Ishikawa (cell line): ENCODE results near the gene MRPS31.

Experiments used
- CEBPB ChIP-seq: IDR thresholded peaks from 2 replicates; pipeline ENCODE4 v1.6.1; 2012
- CREB1 ChIP-seq: IDR thresholded peaks from 2 replicates; pipeline ENCODE4 v1.6.1; 2012; ENCODE audit warnings: low read depth
- EGR1 ChIP-seq: IDR thresholded peaks from 2 replicates; pipeline ENCODE4 v1.6.1; 2012
- EP300 ChIP-seq: IDR thresholded peaks from 2 replicates; pipeline ENCODE4 v1.6.1; 2012; ENCODE audit warnings: borderline replicate concordance
- FOXM1 ChIP-seq: IDR thresholded peaks from 2 replicates; pipeline ENCODE4 v1.6.1; 2012; ENCODE audit warnings: low read depth, borderline replicate concordance
- MAX ChIP-seq: IDR thresholded peaks from 2 replicates; pipeline ENCODE4 v1.6.1; 2012
- NFIC ChIP-seq: IDR thresholded peaks from 2 replicates; pipeline ENCODE4 v1.6.1; 2012
- RAD21 ChIP-seq: IDR thresholded peaks from 2 replicates; pipeline ENCODE4 v1.6.1; 2012; ENCODE audit warnings: low read depth
- REST ChIP-seq: IDR thresholded peaks from 2 replicates; pipeline ENCODE4 v1.6.1; 2012; ENCODE audit warnings: low read depth, mild to moderate bottlenecking
- TAF1 ChIP-seq: IDR thresholded peaks from 2 replicates; pipeline ENCODE4 v1.6.1; 2012; ENCODE audit warnings: low read depth, mild to moderate bottlenecking
- TCF12 ChIP-seq: IDR thresholded peaks from 2 replicates; pipeline ENCODE4 v1.6.1; 2012; ENCODE audit warnings: low read depth
- TEAD4 ChIP-seq: IDR thresholded peaks from 2 replicates; pipeline ENCODE4 v1.6.1; 2012
- USF1 ChIP-seq: IDR thresholded peaks from 2 replicates; pipeline ENCODE4 v1.6.1; 2012
- YY1 ChIP-seq: IDR thresholded peaks from 2 replicates; pipeline ENCODE4 v1.6.1; 2012; ENCODE audit warnings: low read depth
- ZBTB7A ChIP-seq: IDR thresholded peaks from 2 replicates; pipeline ENCODE4 v1.6.1; 2012; ENCODE audit warnings: low read depth

Gene MRPS31

GRCh38 chr13:40792284-40793051 is 21.5 kb upstream of the MRPS31 start:
- TF ChIP-seq TAF1 (no peak), EGR1 (no peak), REST (no peak), MAX (no peak), NFIC (no peak), YY1 (no peak), ZBTB7A (no peak), EP300 (no peak), TEAD4 (no peak), CEBPB (no peak), RAD21 (no peak), TCF12 (no peak), USF1 (no peak), FOXM1 (no peak), CREB1 (no peak)

- TF ChIP-seq RAD21 (no peak), FOXM1 (no peak), USF1 (no peak)
Observed at GRCh38 chr13:40790154-40790616, 19.2 kb upstream of the MRPS31 start.

GRCh38 chr13:40789275-40790153 is 18.5 kb upstream of the MRPS31 start, which contains the start of gene SLC25A15:
TSS of gene SLC25A15 (plus strand) at chr13:40789611. CDS start at chr13:40793227, 3,616 bp downstream.
- TF ChIP-seq YY1 (no peak), EGR1 (peak; percentile 71; the same call in 1 of the 2 replicates), ZBTB7A (peak; percentile 58), NFIC (no peak; the same call in 1 of the 2 replicates), TCF12 (0 out of 2 replicates have a peak, but pooled peaks have one; percentile 21), CEBPB (no peak), TEAD4 (peak; percentile 31), CREB1 (no peak), MAX (peak; percentile 82), RAD21 (peak; percentile 41; the same call in 1 of the 2 replicates), USF1 (0 out of 2 replicates have a peak, but pooled peaks have one; percentile 32), FOXM1 (no peak), TAF1 (peak; percentile 50; the same call in 1 of the 2 replicates), REST (no peak)

GRCh38 chr13:40787062-40787461 is 16.1 kb upstream of the MRPS31 start:
- TF ChIP-seq RAD21, result no peak
- TF ChIP-seq REST, result no peak
- TF ChIP-seq TAF1, result no peak
- TF ChIP-seq MAX, result no peak
- no peak for TF ChIP-seq TCF12
- no peak for TF ChIP-seq FOXM1
- TF ChIP-seq TEAD4, result no peak
- no peak for TF ChIP-seq USF1
- TF ChIP-seq NFIC, result no peak
- TF ChIP-seq CREB1, result no peak
